Measurements from ENCODE around the gene ZNF19. TPM values are rescaled to one million over a fixed set of nuclear protein-coding genes. Genes with fewer than 3 reads are reported as not detected.
"Not testable (repeated sequence)": the region's sequence is repeated elsewhere in the genome, so short reads cannot be mapped to it uniquely, and the experiment has no call there.

Gene ZNF19
- total and polyA plus RNA-seq, 7 donors: 0.92 to 2.2 (median 1.2) TPM

- Histone ChIP-seq H3K27ac (no peak overlapping the region), H3K36me3 (ENCODE audit: insufficient read depth in 1 of 2, low read depth in 1 of 2) (no peaks in the 10 kb centered on the region), H3K4me1 (no peaks in the 10 kb centered on the region), H3K9me3 (no peaks in the 10 kb centered on the region), H3K27me3 (ENCODE audit: insufficient read depth in 3 of 3, low read length in 2 of 3) (peaks cover 0 to 2% (median 0%) of the 10 kb centered on the region in 3 donors), H3K4me3 (no peak overlapping the region)
- intact Hi-C loops (cut with DNase I): no loop called here
- DNase-seq (no peak), ATAC-seq (no peak)
- WGBS, 3 donors: 76 to 88% (median 80%) methylated on average over 5 of the region's 5 CpGs
- TF ChIP-seq, protein P1, sequence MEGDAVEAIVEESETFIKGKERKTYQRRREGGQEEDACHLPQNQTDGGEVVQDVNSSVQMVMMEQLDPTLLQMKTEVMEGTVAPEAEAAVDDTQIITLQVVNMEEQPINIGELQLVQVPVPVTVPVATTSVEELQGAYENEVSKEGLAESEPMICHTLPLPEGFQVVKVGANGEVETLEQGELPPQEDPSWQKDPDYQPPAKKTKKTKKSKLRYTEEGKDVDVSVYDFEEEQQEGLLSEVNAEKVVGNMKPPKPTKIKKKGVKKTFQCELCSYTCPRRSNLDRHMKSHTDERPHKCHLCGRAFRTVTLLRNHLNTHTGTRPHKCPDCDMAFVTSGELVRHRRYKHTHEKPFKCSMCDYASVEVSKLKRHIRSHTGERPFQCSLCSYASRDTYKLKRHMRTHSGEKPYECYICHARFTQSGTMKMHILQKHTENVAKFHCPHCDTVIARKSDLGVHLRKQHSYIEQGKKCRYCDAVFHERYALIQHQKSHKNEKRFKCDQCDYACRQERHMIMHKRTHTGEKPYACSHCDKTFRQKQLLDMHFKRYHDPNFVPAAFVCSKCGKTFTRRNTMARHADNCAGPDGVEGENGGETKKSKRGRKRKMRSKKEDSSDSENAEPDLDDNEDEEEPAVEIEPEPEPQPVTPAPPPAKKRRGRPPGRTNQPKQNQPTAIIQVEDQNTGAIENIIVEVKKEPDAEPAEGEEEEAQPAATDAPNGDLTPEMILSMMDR (IDR thresholded peaks at IDR 0.05): no peak
Measured at GRCh38 chr16:71504901-71505300, 15.8 kb upstream of the ZNF19 start.

DNA sequence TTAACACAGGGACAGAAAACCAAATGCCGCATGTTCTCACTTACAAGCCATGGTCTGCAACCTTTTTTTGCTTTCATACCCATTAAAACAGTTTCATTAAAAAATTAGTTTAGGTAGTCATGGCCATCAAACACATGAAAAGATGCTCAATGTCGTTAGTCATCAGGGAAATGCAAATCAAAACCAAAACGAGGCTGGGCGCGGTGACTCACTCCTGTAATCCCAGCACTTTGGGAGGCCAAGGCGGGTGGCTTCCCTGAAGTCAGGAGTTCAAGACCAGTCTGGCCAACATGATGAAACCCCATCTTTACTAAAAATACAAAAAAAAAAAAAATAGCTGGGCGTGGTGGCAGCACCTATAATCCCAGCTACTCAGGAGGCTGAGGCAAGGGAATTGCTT, 14.9 kb upstream of the ZNF19 start:
- DNase-seq; H3K9me3 ChIP-seq; ATAC-seq; H3K27ac ChIP-seq; H3K4me3 ChIP-seq; H3K27me3 ChIP-seq (ENCODE audit: insufficient read depth in 3 of 3, low read length in 2 of 3); H3K36me3 ChIP-seq (ENCODE audit: insufficient read depth in 1 of 2, low read depth in 1 of 2); intact Hi-C loops (cut with DNase I); H3K4me1 ChIP-seq: not testable (repeated sequence)
- whole genome bisulfite sequencing, 3 donors: 77 to 80% (median 79%) methylated on average over 7 of the region's 7 CpGs

GRCh38 chr16:71501547-71501946, 12.4 kb upstream of the ZNF19 start:
- DNase-seq: no peak
- 56 to 61% (median 61%) methylated on average over 3 of the region's 3 CpGs for WGBS, 3 donors
- no peak for ATAC-seq
- Histone ChIP-seq H3K27ac (no peak overlapping the region), H3K36me3 (ENCODE audit: insufficient read depth in 1 of 2, low read depth in 1 of 2) (no peaks in the 10 kb centered on the region), H3K27me3 (ENCODE audit: insufficient read depth in 3 of 3, low read length in 2 of 3) (peaks cover 0 to 2% (median 0%) of the 10 kb centered on the region in 3 donors), H3K9me3 (no peaks in the 10 kb centered on the region), H3K4me1 (no peaks in the 10 kb centered on the region), H3K4me3 (no peak overlapping the region)
- intact Hi-C loops (cut with DNase I): loop anchor here in 1 of 2 donors (2.0 kb wide), 1 partner anchor 89 kb away; no protein-coding TSS in a partner anchor
- TF ChIP-seq, protein P1 (IDR thresholded peaks at IDR 0.05): no peak

- TF ChIP-seq, protein P1 (IDR thresholded peaks at IDR 0.05): no peak
- no peak overlapping the region for H3K4me3 ChIP-seq
- H3K9me3 ChIP-seq: no peaks in the 10 kb centered on the region
- H3K36me3 ChIP-seq (ENCODE audit: insufficient read depth in 1 of 2, low read depth in 1 of 2): no peaks in the 10 kb centered on the region
- intact Hi-C loops (cut with DNase I): loop anchor here in 1 of 2 donors (2.0 kb wide), 1 partner anchor 88 kb away; no protein-coding TSS in a partner anchor
- no peaks in the 10 kb centered on the region for H3K4me1 ChIP-seq
- ATAC-seq (no peak), DNase-seq (no peak)
- H3K27me3 ChIP-seq (ENCODE audit: insufficient read depth in 3 of 3, low read length in 2 of 3): peaks cover 0 to 2% (median 0%) of the 10 kb centered on the region in 3 donors
- H3K27ac ChIP-seq: no peak overlapping the region
- 63 to 75% (median 71%) methylated on average over 2 of the region's 2 CpGs for WGBS, 3 donors
Measured at GRCh38 chr16:71500964-71501363, 11.8 kb upstream of the ZNF19 start.

DNA sequence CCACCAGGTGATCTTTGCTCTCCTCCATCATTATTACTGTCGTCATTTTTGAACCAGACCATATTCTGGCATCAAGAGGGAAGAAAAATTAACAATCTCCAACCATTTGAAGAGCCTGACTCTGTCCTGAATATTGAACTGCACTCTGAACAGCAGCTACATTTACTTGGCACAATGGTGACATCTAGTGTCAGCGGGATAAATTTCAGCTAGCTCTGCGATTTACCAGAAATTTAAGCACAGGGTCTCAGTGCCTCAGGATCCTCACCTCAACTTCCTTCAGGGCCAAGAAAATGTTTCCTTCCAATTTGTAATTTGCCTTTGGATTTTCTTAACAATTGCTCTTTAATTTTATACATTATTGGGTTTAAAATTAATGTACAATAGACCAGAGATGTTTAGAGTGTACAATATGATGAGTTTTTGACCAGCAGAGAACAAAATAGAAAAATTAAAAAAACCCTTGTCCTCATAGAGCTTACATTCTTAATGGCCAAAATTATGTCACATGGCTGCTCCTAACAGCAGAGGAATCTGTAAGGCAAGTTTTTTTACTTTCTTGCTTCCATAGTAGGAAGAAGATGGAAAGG, 10.7 kb upstream of the ZNF19 start:
- peak in 2 of 4 donors; percentile 56 to 67 for ATAC-seq
- no peaks in the 10 kb centered on the region for H3K9me3 ChIP-seq
- 1 to 4% (median 3%) methylated on average over 3 of the region's 3 CpGs for WGBS, 3 donors
- H3K27me3 ChIP-seq (ENCODE audit: insufficient read depth in 3 of 3, low read length in 2 of 3): peaks cover 0 to 2% (median 0%) of the 10 kb centered on the region in 3 donors
- no peak for DNase-seq
- no peaks in the 10 kb centered on the region for H3K4me1 ChIP-seq
- intact Hi-C loops (cut with DNase I): loop anchor here (2.0 kb wide), 1 partner anchor 87 kb away; no protein-coding TSS in a partner anchor
- H3K4me3 ChIP-seq: no peak overlapping the region
- TF ChIP-seq, protein P1 (IDR thresholded peaks at IDR 0.05): peak; percentile 66
- H3K27ac ChIP-seq: no peak overlapping the region
- no peaks in the 10 kb centered on the region for H3K36me3 ChIP-seq (ENCODE audit: insufficient read depth in 1 of 2, low read depth in 1 of 2)

Measured in psoas muscle (tissue), 8 donors.